ENCODE data around the gene MGAT4C.
A peak's percentile ranks its signal among the peaks of the same experiment; 100 is the strongest.

The MGAT4C gene

DNA sequence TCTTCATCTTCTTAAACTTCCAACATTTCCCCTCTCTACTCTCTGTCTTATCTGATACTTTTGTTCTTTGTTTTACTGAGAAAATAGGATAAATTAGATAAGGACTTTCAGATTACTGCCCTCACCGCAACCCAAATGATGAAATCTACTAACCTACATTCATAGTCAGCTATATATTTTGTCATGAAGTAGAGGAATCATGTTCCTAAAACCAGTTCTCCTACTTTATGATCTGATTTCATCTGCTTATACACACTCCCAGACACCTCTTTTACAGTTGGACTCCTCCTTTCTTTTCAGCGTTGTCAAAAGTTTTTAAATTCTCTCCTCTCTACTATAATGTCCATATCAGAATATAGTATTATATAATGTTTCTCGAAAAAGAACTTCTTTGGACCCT lies 29.7 kb downstream of the MGAT4C start:
- TF ChIP-seq ZFP30 (CRISPR knock-in tag; IDR thresholded peaks at IDR 0.05) = no peak
- TF ChIP-seq GLIS3 (CRISPR knock-in tag; IDR thresholded peaks at IDR 0.05) = no peak
- TF ChIP-seq ZNF565 (CRISPR knock-in tag; conservative IDR thresholded peaks at IDR 0.05; ENCODE audit: low read depth) = no peak
- no peak for TF ChIP-seq ISL1 (CRISPR knock-in tag; IDR thresholded peaks at IDR 0.05)
- TF ChIP-seq TOX (CRISPR knock-in tag; IDR thresholded peaks at IDR 0.05; ENCODE audit: borderline replicate concordance) = no peak
- no peak for TF ChIP-seq ZNF70 (CRISPR knock-in tag; IDR thresholded peaks at IDR 0.05)
- TF ChIP-seq POU6F1 (CRISPR knock-in tag; IDR thresholded peaks at IDR 0.05; ENCODE audit: borderline replicate concordance, low read depth) = no peak
- no peak for TF ChIP-seq ESRRG (CRISPR knock-in tag; IDR thresholded peaks at IDR 0.05)
- TF ChIP-seq ARNTL (CRISPR knock-in tag; IDR thresholded peaks at IDR 0.05; ENCODE audit: borderline replicate concordance, low read depth) = no peak
- TF ChIP-seq CSDC2 (CRISPR knock-in tag; IDR thresholded peaks at IDR 0.05) = no peak
- no peak for TF ChIP-seq RARB (CRISPR knock-in tag; IDR thresholded peaks at IDR 0.05)
- TF ChIP-seq ZC3H10 (CRISPR knock-in tag; IDR thresholded peaks at IDR 0.05) = no peak
- TF ChIP-seq PATZ1 (CRISPR knock-in tag; IDR thresholded peaks at IDR 0.05; ENCODE audit: borderline replicate concordance) = no peak
- TF ChIP-seq SNAI2 (CRISPR knock-in tag; IDR thresholded peaks at IDR 0.05) = no peak
- TF ChIP-seq OSR1 (CRISPR knock-in tag; IDR thresholded peaks at IDR 0.05) = no peak
- no peak for TF ChIP-seq TCF4 (CRISPR knock-in tag; IDR thresholded peaks at IDR 0.05; ENCODE audit: borderline replicate concordance)
- TF ChIP-seq ZNF8 (CRISPR knock-in tag; IDR thresholded peaks at IDR 0.05) = no peak
- no peak for TF ChIP-seq BACH2 (CRISPR knock-in tag; IDR thresholded peaks at IDR 0.05; ENCODE audit: borderline replicate concordance)
- TF ChIP-seq, protein P1, sequence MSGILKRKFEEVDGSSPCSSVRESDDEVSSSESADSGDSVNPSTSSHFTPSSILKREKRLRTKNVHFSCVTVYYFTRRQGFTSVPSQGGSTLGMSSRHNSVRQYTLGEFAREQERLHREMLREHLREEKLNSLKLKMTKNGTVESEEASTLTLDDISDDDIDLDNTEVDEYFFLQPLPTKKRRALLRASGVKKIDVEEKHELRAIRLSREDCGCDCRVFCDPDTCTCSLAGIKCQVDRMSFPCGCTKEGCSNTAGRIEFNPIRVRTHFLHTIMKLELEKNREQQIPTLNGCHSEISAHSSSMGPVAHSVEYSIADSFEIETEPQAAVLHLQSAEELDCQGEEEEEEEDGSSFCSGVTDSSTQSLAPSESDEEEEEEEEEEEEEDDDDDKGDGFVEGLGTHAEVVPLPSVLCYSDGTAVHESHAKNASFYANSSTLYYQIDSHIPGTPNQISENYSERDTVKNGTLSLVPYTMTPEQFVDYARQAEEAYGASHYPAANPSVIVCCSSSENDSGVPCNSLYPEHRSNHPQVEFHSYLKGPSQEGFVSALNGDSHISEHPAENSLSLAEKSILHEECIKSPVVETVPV (CRISPR knock-in tag; IDR thresholded peaks at IDR 0.05) = no peak

DNA sequence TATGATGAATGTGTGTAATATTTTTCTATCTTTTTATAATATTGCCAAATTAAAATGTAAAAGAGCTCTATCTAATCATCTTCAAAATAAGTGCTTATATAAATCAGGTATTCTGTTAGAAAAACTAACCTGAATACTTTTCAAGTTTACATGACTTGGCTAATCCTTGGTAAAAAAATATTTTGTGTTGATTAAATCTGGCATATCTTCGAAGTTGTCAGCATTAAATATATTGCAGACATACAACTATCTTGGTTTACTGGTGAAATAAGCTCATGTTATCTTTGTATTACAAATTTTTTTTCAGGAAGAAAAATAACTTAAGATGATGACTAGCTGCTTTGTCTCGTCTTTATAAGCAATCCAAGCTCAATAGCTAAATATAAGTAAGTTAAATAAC lies 39.6 kb downstream of the MGAT4C start:
- TF ChIP-seq ISL1 (CRISPR knock-in tag; IDR thresholded peaks at IDR 0.05) (peak; percentile 76), PATZ1 (CRISPR knock-in tag; IDR thresholded peaks at IDR 0.05; ENCODE audit: borderline replicate concordance) (no peak)
- ATAC-seq = no peak

More for the DNA sequence above, 29.7 kb downstream of the MGAT4C start:
- no peak for ATAC-seq

GRCh38 chr12:86213012-86213411 lies 43.2 kb downstream of the MGAT4C start:
- peak; percentile 76 for TF ChIP-seq ISL1 (CRISPR knock-in tag; IDR thresholded peaks at IDR 0.05)
- TF ChIP-seq POU6F1 (CRISPR knock-in tag; IDR thresholded peaks at IDR 0.05; ENCODE audit: borderline replicate concordance, low read depth) = no peak
- TF ChIP-seq, protein P2, sequence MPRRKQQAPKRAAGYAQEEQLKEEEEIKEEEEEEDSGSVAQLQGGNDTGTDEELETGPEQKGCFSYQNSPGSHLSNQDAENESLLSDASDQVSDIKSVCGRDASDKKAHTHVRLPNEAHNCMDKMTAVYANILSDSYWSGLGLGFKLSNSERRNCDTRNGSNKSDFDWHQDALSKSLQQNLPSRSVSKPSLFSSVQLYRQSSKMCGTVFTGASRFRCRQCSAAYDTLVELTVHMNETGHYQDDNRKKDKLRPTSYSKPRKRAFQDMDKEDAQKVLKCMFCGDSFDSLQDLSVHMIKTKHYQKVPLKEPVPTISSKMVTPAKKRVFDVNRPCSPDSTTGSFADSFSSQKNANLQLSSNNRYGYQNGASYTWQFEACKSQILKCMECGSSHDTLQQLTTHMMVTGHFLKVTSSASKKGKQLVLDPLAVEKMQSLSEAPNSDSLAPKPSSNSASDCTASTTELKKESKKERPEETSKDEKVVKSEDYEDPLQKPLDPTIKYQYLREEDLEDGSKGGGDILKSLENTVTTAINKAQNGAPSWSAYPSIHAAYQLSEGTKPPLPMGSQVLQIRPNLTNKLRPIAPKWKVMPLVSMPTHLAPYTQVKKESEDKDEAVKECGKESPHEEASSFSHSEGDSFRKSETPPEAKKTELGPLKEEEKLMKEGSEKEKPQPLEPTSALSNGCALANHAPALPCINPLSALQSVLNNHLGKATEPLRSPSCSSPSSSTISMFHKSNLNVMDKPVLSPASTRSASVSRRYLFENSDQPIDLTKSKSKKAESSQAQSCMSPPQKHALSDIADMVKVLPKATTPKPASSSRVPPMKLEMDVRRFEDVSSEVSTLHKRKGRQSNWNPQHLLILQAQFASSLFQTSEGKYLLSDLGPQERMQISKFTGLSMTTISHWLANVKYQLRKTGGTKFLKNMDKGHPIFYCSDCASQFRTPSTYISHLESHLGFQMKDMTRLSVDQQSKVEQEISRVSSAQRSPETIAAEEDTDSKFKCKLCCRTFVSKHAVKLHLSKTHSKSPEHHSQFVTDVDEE (CRISPR knock-in tag; IDR thresholded peaks at IDR 0.05) = 0 out of 2 replicates have a peak, but pooled peaks have one; percentile 32
- peak; percentile 69 for ATAC-seq
